Measurements from ENCODE around the gene DIDO1. TPM values are rescaled to one million over a fixed set of nuclear protein-coding genes. Genes with fewer than 3 reads are reported as not detected.

The DIDO1 gene
- total RNA-seq, 1 donor = 46.3 TPM

- H3K9me3 ChIP-seq (ENCODE audit: low read depth, low read length) = no peaks in the 10 kb centered on the region
- H3K27me3 ChIP-seq (ENCODE audit: insufficient read depth, low read length) = no peaks in the 10 kb centered on the region
- H3K36me3 ChIP-seq (ENCODE audit: insufficient read depth, low read length) = peaks cover 14% of the 10 kb centered on the region
- H2AFZ ChIP-seq (ENCODE audit: low read length) = no peak overlapping the region
- TF ChIP-seq CTCF (IDR thresholded peaks at IDR 0.05; ENCODE audit: extremely low read depth, low read depth, low read length) = no peak
- DNase-seq (ENCODE audit: insufficient read length, low spot score, missing footprints) = peak; percentile 96
- no peak overlapping the region for H3K27ac ChIP-seq (ENCODE audit: low read depth, low read length)
- H3K4me2 ChIP-seq (ENCODE audit: insufficient read depth, low read length) = no peak overlapping the region
- no peaks in the 10 kb centered on the region for H3K79me2 ChIP-seq (ENCODE audit: insufficient read depth, low read length)
- H4K20me1 ChIP-seq (ENCODE audit: insufficient read depth, low read length) = no peaks in the 10 kb centered on the region
- H3K4me1 ChIP-seq (ENCODE audit: insufficient read depth, low read length) = no peaks in the 10 kb centered on the region
- no peak overlapping the region for H3K4me3 ChIP-seq (ENCODE audit: insufficient read depth, low read length)
Observed at GRCh38 chr20:62876902-62877816, 49.1 kb downstream of the DIDO1 start.

- TF ChIP-seq CTCF (IDR thresholded peaks at IDR 0.05; ENCODE audit: extremely low read depth, low read depth, low read length) = no peak
- Histone ChIP-seq H3K27me3 (ENCODE audit: insufficient read depth, low read length) (no peaks in the 10 kb centered on the region), H3K79me2 (ENCODE audit: insufficient read depth, low read length) (no peaks in the 10 kb centered on the region), H2AFZ (ENCODE audit: low read length) (no peak overlapping the region), H3K9me3 (ENCODE audit: low read depth, low read length) (no peaks in the 10 kb centered on the region), H4K20me1 (ENCODE audit: insufficient read depth, low read length) (no peaks in the 10 kb centered on the region), H3K4me3 (ENCODE audit: insufficient read depth, low read length) (no peak overlapping the region), H3K4me1 (ENCODE audit: insufficient read depth, low read length) (no peaks in the 10 kb centered on the region), H3K27ac (ENCODE audit: low read depth, low read length) (no peak overlapping the region), H3K36me3 (ENCODE audit: insufficient read depth, low read length) (peaks cover 7% of the 10 kb centered on the region), H3K4me2 (ENCODE audit: insufficient read depth, low read length) (no peak overlapping the region)
- DNase-seq (ENCODE audit: insufficient read length, low spot score, missing footprints) = peak; percentile 64
Observed at GRCh38 chr20:62876501-62876901, 49.8 kb downstream of the DIDO1 start.

GRCh38 chr20:62875419-62876361 is 50.6 kb downstream of the DIDO1 start:
- no peaks in the 10 kb centered on the region for H3K4me1 ChIP-seq (ENCODE audit: insufficient read depth, low read length)
- peak overlapping the region; percentile 48 for H3K27ac ChIP-seq (ENCODE audit: low read depth, low read length)

More at GRCh38 chr20:62875419-62876361, 50.6 kb downstream of the DIDO1 start:
- peak overlapping the region; percentile 37 for H3K4me3 ChIP-seq (ENCODE audit: insufficient read depth, low read length)
- H3K4me2 ChIP-seq (ENCODE audit: insufficient read depth, low read length) = peak overlapping the region; percentile 64
- DNase-seq (ENCODE audit: insufficient read length, low spot score, missing footprints) = peak; percentile 98
- peak overlapping the region; percentile 87 for H2AFZ ChIP-seq (ENCODE audit: low read length)
- no peaks in the 10 kb centered on the region for H3K27me3 ChIP-seq (ENCODE audit: insufficient read depth, low read length)
- no peaks in the 10 kb centered on the region for H4K20me1 ChIP-seq (ENCODE audit: insufficient read depth, low read length)
- no peaks in the 10 kb centered on the region for H3K9me3 ChIP-seq (ENCODE audit: low read depth, low read length)
- H3K79me2 ChIP-seq (ENCODE audit: insufficient read depth, low read length) = no peaks in the 10 kb centered on the region
- peak; percentile 43 for TF ChIP-seq CTCF (IDR thresholded peaks at IDR 0.05; ENCODE audit: extremely low read depth, low read depth, low read length)
- H3K36me3 ChIP-seq (ENCODE audit: insufficient read depth, low read length) = peaks cover 3% of the 10 kb centered on the region
